ENCODE results near the gene RXRG.

The RXRG gene

GRCh38 chr1:165409657-165410358 is 35.1 kb downstream of the RXRG start:
- no peak for DNase-seq (ENCODE audit: low spot score)

- peak; percentile 3 for DNase-seq (ENCODE audit: low spot score)
Observed at GRCh38 chr1:165408518-165408917, 36.4 kb downstream of the RXRG start.

- DNase-seq (ENCODE audit: low spot score), result no peak
Observed at GRCh38 chr1:165407398-165407797, 37.5 kb downstream of the RXRG start.

- no peak for DNase-seq (ENCODE audit: low spot score)
Observed at GRCh38 chr1:165403835-165404482, 41.0 kb downstream of the RXRG start.

- no peak for DNase-seq (ENCODE audit: low spot score)
Observed at GRCh38 chr1:165402517-165403111, 42.3 kb downstream of the RXRG start.

- DNase-seq (ENCODE audit: low spot score), result no peak
Observed at GRCh38 chr1:165397944-165398343, 47.0 kb downstream of the RXRG start.

GRCh38 chr1:165395901-165396300 is 49.0 kb downstream of the RXRG start:
- no peak for DNase-seq (ENCODE audit: low spot score)

GRCh38 chr1:165395478-165395877 is 49.4 kb downstream of the RXRG start:
- DNase-seq (ENCODE audit: low spot score), result no peak

- DNase-seq (ENCODE audit: low spot score), result peak; percentile 64
Observed at GRCh38 chr1:165392634-165393571, 52.0 kb downstream of the RXRG start.

- DNase-seq (ENCODE audit: low spot score), result no peak
Observed at GRCh38 chr1:165389609-165390008, 55.3 kb downstream of the RXRG start.

GRCh38 chr1:165387961-165388360 is 57.0 kb downstream of the RXRG start:
- DNase-seq (ENCODE audit: low spot score), result no peak

- DNase-seq (ENCODE audit: low spot score), result no peak
Observed at GRCh38 chr1:165387505-165387904, 57.4 kb downstream of the RXRG start.

- no peak for DNase-seq (ENCODE audit: low spot score)
Observed at GRCh38 chr1:165383599-165384405, 61.1 kb downstream of the RXRG start.

- no peak for DNase-seq (ENCODE audit: low spot score)
Observed at GRCh38 chr1:165383067-165383466, 61.9 kb downstream of the RXRG start.

GRCh38 chr1:165381745-165382505 is 63.0 kb downstream of the RXRG start:
- no peak for DNase-seq (ENCODE audit: low spot score)

- no peak for DNase-seq (ENCODE audit: low spot score)
Observed at GRCh38 chr1:165376811-165377311, 68.1 kb downstream of the RXRG start.

GRCh38 chr1:165376041-165376810 is 68.7 kb downstream of the RXRG start:
- no peak for DNase-seq (ENCODE audit: low spot score)

- no peak for DNase-seq (ENCODE audit: low spot score)
Observed at GRCh38 chr1:165375623-165376022, 69.3 kb downstream of the RXRG start.

- DNase-seq (ENCODE audit: low spot score), result no peak
Observed at GRCh38 chr1:165371588-165372225, 73.2 kb downstream of the RXRG start.
